Hindlimb muscle (tissue), 1 donor: ENCODE data around the gene SLC9A4. TPM values are rescaled to one million over a fixed set of nuclear protein-coding genes. Genes with fewer than 3 reads are reported as not detected.

Experiments used
- DNase-seq: peaks from one replicate; pipeline ENCODE4 v3.0.0-alpha.2; 2013
- polyA plus RNA-seq: library from polyadenylated mRNA; unstranded; fragments of 120-200 nt; gene quantifications from one replicate; pipeline ENCODE4 v1.2.1, GENCODE V29; 2013; ENCODE audit not compliant: insufficient read length

SLC9A4 gene
- polyA plus RNA-seq, 1 donor: not detected

DNA sequence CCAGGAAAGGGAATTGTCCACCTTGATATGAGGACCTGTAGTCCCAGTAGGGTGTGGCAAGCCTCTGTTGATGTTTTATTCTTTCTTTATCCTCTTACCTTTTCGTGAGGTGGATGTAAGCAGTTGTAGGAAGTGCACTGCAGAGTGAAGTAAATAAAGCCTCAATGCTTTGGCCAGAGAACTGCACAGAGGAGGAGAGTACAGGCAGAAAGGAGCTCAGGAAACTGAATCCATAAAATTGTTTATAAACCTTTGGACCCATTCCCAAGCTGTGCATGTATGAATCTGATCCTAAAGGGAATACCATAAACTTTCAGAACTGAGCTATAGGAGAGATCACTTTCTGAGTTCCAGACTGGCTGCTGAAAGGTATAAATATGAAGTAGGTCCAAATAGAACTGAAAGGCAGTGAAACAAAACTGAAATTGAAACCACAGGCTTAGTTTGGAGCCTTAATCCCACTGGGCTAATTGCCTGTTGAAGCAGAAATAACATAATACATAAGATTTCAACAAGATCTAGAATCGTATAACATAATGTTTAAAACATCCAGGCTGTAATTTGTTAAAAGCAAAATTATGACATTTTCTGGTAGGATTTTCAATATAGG lies 17.9 kb upstream of the SLC9A4 start:
- DNase-seq: no peak

DNA sequence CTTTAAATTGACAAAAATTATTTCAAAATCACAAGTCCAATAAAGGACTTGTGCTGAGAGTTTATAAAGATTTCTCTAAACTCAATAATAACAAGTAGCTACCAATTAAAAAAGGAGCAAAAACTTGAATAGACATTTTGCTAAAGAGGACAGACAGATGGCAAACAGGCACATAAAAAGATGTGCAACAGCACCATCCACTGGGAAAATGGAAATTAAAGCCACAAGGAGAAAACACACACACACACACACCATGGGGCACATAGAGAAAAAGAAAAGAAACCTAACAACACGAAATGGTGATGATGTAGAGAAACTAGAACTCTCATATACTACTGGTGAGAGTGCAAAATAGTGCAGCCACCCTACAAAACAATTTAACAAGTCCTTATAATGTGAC lies 12.6 kb upstream of the SLC9A4 start:
- DNase-seq: no peak

DNA sequence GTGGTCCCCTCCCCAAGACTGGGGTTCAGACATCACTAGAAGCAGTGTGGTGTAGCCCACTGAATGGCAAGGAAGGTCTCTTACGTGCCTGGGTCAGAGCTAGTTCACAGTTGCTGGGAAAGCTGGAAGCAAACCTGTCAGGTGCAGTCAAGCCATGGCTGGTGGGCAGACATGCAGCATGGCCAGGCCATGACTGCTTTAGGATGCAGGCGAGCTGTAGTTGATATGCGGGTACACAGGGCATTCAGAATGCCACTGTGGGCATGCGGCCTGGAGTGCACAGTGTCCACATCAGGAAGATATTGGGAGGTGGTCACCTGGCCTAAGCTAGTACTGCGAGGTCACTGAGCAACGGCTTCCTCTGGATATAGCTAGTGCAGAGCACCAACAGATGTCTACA lies 11.8 kb upstream of the SLC9A4 start:
- no peak for DNase-seq

DNA sequence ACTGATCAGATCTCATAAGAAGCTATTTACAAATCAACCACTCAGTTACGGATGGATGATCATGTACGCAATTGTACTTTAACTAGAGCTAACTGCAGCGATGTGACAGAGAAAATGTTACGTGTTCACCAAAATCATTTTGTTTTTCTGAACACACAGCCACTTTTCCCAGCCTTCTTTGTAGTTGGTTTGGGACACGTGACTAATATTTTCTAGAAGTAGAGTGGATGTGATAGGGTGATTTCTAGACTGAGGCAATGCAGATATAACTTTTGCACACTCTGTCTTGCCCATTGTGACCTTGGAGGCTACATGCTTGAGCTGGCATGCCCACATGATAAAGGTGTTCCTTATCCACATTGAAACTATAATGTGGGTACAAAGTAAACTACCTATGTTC lies 9.9 kb upstream of the SLC9A4 start:
- no peak for DNase-seq

DNA sequence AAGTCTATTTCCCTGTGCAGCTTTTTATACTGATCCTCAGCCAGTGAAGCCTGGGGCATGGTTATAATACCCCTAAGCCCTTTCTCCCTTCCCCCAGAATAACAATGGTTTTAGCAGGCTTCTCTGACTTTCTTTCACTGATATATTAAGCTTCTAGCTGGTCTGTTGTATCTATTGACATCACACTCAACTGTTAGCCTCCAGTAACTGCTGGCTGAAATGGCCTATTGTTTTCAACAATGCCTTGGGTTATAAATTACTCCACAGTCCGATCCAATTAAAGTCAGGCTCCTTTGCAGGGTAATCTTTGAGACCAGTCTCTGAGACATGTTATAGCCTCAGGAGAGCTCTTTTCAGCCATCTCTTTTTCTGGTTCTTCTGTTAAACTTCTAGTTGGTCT lies 2.9 kb upstream of the SLC9A4 start:
- no peak for DNase-seq

GRCh38 chr2:102473631-102474030 lies 605 bp downstream of the SLC9A4 start:
- DNase-seq: no peak

DNA sequence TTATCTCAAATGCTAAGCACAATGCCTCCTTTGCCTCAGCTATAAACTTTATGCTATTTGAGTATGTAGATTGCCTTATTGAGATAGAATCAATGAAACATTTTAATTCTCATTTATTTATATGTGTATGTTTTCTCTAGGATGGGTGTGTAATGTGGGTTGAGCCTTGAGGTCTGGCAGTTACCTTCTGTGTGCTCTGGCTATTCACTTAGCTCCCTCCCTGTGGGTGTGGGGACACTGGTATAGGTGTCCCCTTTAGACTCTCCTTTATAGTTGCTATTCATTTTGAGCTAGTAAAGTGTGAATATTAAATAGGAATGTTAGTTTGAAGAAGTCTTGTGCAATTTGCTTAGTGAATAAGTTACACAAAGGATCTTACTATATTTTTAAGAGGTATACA lies 1.8 kb downstream of the SLC9A4 start:
- DNase-seq: no peak

- no peak for DNase-seq
These were observed 5.9 kb downstream of the SLC9A4 start for GRCh38 chr2:102478686-102479470.

DNA sequence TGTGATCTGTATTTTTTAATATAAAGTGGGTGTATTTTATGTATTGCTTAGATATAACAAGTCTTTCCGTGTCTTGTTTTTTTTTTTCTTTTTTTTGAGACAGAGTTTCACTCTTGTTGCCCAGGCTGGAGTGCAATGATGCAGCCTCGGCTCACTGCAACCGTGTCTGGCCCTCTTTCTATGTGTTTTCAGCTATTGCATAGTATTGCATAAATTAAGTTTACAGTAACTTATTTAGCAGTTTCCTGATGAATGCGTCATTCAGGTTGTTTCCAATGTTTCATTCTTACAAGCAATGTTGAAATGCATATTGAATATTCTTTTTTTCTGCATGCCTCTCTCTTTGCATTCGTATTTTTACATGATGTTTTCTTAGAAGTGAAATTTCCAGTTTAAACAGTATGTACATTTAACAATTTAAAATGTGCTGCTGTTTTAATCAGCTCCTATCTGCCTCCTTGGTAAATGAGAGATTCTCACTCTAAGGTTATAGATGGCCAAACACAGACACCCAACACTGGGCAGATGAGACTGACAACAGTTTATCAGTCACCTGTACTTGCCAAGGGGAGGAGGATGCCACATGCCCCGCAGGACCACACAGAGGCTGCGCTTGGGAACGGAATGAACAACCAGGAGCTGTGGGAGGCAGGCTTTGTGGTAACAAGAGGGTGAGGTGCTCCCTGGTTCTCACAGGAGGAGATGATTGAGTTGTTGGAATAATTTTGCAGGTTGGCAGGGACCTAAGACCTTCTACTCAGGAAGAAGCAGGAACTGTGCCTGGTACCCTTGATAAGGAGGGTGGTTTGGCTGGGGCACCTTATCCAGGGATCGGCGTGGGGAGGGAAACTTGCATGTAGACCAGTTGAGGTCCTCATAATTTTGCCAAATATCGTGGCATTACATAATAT lies 7.5 kb downstream of the SLC9A4 start:
- DNase-seq: no peak

DNA sequence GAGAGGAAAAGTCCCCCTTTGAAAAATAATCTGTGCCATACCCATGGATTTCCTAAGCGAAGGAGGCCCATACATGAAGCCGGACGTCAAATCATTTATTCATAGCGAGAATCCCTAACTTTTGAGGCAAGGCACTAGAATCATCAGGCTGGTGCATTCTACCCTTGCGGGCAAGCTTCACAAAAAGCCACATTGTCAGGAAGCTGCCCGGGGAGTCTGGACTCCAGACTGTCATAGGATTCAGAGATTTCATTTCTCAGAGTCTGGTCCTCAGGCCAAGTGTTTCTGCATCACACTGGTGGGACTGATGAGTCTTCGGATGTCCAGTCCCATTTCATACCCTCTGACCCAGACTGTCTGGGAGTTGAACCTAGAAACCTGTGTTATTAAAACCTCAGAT lies 8.9 kb downstream of the SLC9A4 start:
- no peak for DNase-seq

DNA sequence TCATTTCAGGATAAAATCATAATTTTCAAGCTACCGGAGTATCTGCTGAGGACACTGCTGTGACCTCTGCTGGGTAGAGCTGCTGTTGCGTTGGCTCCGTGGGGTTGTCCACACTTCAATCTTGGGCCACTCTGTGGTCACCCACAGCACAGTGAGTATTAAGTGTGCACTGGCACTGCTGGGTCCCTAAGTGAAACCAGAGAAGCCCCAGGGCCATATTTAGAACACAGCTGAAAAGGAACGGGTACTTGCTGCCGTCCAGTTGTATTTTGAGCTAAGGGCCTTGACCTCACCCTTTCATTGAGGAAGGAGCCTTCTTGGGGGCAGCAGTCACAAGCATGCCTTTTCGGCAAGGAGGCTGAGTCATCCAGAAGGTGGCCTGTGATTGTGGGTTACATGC lies 10.1 kb downstream of the SLC9A4 start:
- no peak for DNase-seq

GRCh38 chr2:102484310-102485061 lies 11.5 kb downstream of the SLC9A4 start:
- no peak for DNase-seq

- no peak for DNase-seq
These were observed 12.2 kb downstream of the SLC9A4 start for GRCh38 chr2:102485147-102485785.

DNA sequence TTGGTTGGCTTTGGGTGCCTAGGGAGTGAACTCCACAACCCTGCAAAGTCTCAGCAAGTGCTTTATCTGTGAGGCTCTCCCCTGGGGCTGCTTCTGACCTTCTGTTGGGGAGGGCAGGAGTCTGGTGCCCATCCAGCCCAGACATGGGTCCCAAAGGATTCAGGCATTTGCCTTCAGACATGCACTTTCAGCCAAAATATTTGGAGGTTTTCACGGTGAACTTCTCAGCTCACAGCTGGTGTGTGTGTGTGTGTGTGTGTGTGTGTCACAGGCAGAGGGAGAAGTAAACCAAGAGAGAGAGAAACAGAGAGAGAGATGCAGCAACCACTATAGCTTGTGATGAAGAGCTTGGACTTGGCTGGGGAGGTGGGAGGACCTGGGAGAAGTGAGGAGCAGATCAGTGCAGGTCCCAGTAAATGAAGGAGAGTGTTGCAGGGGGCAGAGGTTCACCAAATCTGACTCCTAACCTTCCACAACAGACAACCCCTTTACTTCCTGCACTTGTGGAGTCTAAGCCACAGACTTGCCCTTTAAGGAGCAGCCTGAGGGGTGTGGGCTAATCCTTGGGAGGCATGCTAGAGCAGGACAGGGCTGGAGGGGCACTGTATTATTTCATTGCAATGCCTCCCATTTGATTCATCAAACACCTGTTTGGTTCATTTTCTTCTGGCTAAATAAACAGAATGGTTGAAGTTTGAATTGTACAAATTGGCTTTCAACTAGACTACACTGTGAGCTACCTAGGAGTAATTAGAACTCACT lies 14.1 kb downstream of the SLC9A4 start:
- DNase-seq: no peak

GRCh38 chr2:102487761-102488462 lies 14.9 kb downstream of the SLC9A4 start:
- DNase-seq: no peak

- no peak for DNase-seq
These were observed 16.6 kb downstream of the SLC9A4 start for GRCh38 chr2:102489646-102490045.

- DNase-seq: no peak
These were observed 19.0 kb downstream of the SLC9A4 start for GRCh38 chr2:102492006-102492405.

DNA sequence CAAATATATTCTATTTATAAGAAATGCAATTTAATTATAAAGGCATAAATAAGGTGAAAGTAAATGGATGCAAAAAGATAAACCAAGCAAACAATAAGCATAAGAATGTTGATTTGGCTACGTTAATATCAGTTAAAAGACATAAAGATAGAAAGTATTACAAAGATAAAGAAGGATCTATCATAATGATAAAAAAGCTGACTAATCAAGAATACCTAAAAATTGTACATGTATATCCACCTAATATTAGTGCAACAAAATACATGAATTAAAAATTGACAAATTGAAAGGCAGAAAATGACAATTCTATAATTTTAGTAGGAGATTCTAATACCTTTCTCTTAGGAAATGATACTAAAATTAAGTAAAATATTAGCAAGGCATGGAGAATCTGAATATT lies 21.5 kb downstream of the SLC9A4 start:
- no peak for DNase-seq

GRCh38 chr2:102498414-102498813 lies 25.4 kb downstream of the SLC9A4 start:
- DNase-seq: no peak

GRCh38 chr2:102499558-102499957 lies 26.5 kb downstream of the SLC9A4 start:
- DNase-seq: no peak

DNA sequence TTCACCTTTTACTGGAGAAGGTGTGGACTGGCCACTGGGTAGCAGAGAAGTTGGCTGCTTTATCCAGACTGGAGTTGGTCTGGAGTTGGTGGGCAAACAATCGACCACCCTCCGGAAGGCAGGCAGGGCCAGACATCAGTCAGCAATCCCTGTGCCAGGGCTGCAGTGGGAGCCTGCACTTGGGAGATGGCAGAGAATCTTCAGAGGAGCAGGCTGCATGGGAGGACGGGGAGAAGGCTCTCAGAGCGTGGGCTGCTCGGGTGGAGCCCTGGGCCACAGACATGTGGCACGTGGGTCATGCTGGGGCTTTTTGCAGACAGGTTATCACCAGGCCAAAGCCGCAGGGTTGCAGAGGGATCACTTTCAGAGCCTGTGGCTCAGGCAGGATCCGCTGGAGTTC lies 29.6 kb downstream of the SLC9A4 start:
- no peak for DNase-seq
